Ovary (tissue), 9 donors: Measurements from ENCODE around the gene RANBP17. TPM values are rescaled to one million over a fixed set of nuclear protein-coding genes. Genes with fewer than 3 reads are reported as not detected.

Experiments used
- DNase-seq, 5 donors: peaks; one replicate each; pipeline ENCODE4 v3.0.0-alpha.2; 2019 to 2020
- H3K27ac ChIP-seq, 2 donors: fragments of 200-600 bp; one replicate each; pipeline versions ENCODE4 v1.5.1 to v1.8.0; 2019 to 2022
- H3K27me3 ChIP-seq: fragments of 200-600 bp; one replicate; pipeline ENCODE4 v1.8.0; 2022
- H3K36me3 ChIP-seq: fragments of 200-600 bp; sonication (generic); one replicate; pipeline ENCODE4 v1.5.1; 2019
- H3K4me1 ChIP-seq: one replicate; pipeline ENCODE4 v1.8.1; 2013; ENCODE audit warnings: mild to moderate bottlenecking, moderate library complexity; ENCODE audit not compliant: insufficient read depth
- H3K4me3 ChIP-seq: fragments of 200-600 bp; sonication (generic); one replicate; pipeline ENCODE4 v1.5.1; 2017
- H3K9me3 ChIP-seq, 2 donors: fragments of 200-600 bp in 1 of 2; sonication (generic) in 1 of 2; one replicate each; pipeline versions ENCODE4 v1.5.1 to v1.8.1; 2013 to 2019; ENCODE audit warnings: mild to moderate bottlenecking in 1 of 2, moderate library complexity in 1 of 2
- EP300 ChIP-seq: sonication (generic); formaldehyde crosslinking; IDR thresholded peaks from one replicate; pipeline ENCODE4 v1.6.1; 2017; ENCODE audit warnings: antibody characterized with exemption
- POLR2A ChIP-seq: fragments of 450-650 bp; IDR thresholded peaks from one replicate; pipeline ENCODE4 v1.6.1; 2017; ENCODE audit warnings: antibody characterized with exemption, mild to moderate bottlenecking, moderate library complexity
- WGBS, 3 donors: extraction: QIAGEN DNeasy Blood & Tissue Kit in 1 of 3; methylation state at CpG; one replicate each; pipeline versions ENCODE4 v1.1.5 to v1.1.7; 2013 to 2017; 5-methylcytosine and 5-hydroxymethylcytosine counted together
- intact Hi-C, 4 donors: fragments of 100-400 bp; cut with DNase I; formaldehyde crosslinking; loops; one replicate each; pipeline versions ENCODE4 v1.11.0 to v1.15.1; 2022 to 2023
- polyA plus RNA-seq, 2 donors: library from polyadenylated mRNA; stranded (reverse); fragments of 200-250 nt in 1 of 2; fragments of 350-450 nt in 1 of 2; fragmentation: Illumina TruSeq in 1 of 2; extraction: RNeasy Lipid Tissue Mini Kit (QIAGEN cat#74804) in 1 of 2; gene quantifications; one replicate each; pipeline ENCODE4 v1.2.3, GENCODE V29; 2013 to 2014
- total RNA-seq, 7 donors: library from RNA; depleted of rRNA in 2 of 7; stranded (reverse); fragments of >200 nt in 2 of 7; fragmentation: NEBNext Ultra II Directional in 3 of 7; extraction: Animal tissue kit (Norgen Biotek cat#: 25700) in 3 of 7; gene quantifications; one replicate each; pipeline versions ENCODE4 v1.1.0 to v1.2.4, GENCODE V29; 2016 to 2023
- TF ChIP-seq, protein P1 (sequence below), 3 donors: fragments of 450-650 bp in 2 of 3; fragments of 200-600 bp in 1 of 3; IDR thresholded peaks; one replicate each; pipeline versions ENCODE4 v1.5.1 to v1.8.0; 2016 to 2022; ENCODE audit warnings: antibody characterized with exemption in 3 of 3, mild to moderate bottlenecking in 1 of 3
- donor health status: DM: no; HTN: no; CAD: no; lungs with moderate emphysema.
- donor health status: DM: no; HTN: no; CAD: no.
- donor health status: Bipolar disorder and iron deficiency.
- donor health status: DM: yes; HTN: yes; CAD: no.
- donor health status: DM: no; HTN: no; CAD: no.
- donor health status: DM: yes; HTN: yes; CAD: no.

Gene RANBP17
- total and polyA plus RNA-seq, 9 donors, result 1.3 to 16.1 (median 8.5) TPM

DNA sequence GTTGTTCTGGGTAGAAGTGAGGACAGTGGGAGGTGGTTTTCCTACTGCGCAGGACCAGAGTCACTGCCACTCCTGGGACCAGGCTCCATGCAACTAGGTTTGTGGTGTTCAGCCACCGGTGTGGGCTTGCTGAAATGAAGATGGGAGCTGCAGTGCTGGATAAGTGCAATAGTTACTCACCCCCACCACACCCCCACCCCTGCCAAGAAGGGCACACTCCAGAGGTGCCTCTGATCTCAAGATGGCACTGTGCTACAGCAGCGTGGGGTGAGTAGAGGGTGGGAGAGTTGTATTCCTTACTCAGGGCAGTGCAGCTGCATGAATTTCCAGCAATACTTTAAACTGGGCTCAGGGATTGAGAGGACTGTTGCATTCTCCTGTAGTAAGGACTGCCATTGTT, 259.8 kb downstream of the RANBP17 start:
- Histone ChIP-seq H3K27ac (no peak overlapping the region), H3K4me3 (no peak overlapping the region), H3K36me3 (no peaks in the 10 kb centered on the region), H3K27me3 (no peaks in the 10 kb centered on the region), H3K9me3 (no peaks in the 10 kb centered on the region), H3K4me1 (no peaks in the 10 kb centered on the region)
- no peak for DNase-seq
- WGBS, 3 donors, result 94 to 98% (median 94%) methylated on average over 3 of the region's 3 CpGs
- intact Hi-C loops, result no loop called here
- no peak for TF ChIP-seq POLR2A
- no peak for TF ChIP-seq EP300

DNA sequence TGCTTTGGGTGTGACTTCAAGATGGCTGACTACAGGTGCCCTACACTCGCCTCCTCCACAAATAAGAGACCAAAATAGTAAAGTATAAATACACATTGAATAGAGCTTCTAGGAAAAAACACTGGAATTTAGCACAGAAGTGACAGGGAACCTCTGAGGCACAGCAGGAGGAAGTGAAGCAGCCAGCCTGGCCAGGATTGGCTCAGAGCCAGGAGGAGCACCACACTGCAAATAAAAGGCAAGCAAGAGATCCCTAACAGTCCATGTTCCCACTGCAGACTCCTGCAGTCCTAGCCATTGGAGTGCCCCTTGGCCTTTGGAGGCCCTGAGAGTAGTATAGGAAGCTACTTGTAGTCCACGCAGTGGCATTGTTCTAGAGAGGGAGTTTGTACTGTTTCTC, 260.6 kb downstream of the RANBP17 start:
- Histone ChIP-seq H3K4me3 (no peak overlapping the region), H3K9me3 (no peaks in the 10 kb centered on the region), H3K4me1 (no peaks in the 10 kb centered on the region), H3K27ac (no peak overlapping the region), H3K36me3 (no peaks in the 10 kb centered on the region), H3K27me3 (no peaks in the 10 kb centered on the region)
- TF ChIP-seq EP300, result no peak
- TF ChIP-seq, protein P1, sequence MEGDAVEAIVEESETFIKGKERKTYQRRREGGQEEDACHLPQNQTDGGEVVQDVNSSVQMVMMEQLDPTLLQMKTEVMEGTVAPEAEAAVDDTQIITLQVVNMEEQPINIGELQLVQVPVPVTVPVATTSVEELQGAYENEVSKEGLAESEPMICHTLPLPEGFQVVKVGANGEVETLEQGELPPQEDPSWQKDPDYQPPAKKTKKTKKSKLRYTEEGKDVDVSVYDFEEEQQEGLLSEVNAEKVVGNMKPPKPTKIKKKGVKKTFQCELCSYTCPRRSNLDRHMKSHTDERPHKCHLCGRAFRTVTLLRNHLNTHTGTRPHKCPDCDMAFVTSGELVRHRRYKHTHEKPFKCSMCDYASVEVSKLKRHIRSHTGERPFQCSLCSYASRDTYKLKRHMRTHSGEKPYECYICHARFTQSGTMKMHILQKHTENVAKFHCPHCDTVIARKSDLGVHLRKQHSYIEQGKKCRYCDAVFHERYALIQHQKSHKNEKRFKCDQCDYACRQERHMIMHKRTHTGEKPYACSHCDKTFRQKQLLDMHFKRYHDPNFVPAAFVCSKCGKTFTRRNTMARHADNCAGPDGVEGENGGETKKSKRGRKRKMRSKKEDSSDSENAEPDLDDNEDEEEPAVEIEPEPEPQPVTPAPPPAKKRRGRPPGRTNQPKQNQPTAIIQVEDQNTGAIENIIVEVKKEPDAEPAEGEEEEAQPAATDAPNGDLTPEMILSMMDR (IDR thresholded peaks at IDR 0.05), result no peak
- no peak for TF ChIP-seq POLR2A
- intact Hi-C loops, result no loop called here
- 87 to 92% (median 90%) methylated on average over 2 of the region's 2 CpGs for WGBS, 3 donors
- DNase-seq, result no peak

DNA sequence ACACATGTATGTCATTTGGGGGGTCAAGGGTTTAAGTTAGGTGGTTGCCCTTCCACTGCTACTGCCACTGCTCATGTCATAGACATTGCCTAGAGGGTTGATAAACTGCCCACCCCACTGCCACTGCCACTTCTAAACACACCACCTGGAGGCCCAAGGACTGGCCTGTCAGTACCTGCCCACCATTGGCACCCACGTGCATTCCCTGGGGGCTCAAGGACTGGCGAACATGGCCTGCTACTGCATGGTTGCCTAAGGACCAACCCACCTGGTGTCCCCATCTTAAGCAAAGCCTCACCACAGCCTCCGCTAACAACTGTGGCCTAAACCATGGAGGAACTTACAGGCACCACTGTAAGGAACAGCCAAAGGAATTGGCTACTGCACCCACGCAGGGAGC, 261.6 kb downstream of the RANBP17 start:
- WGBS, 3 donors, result 94 to 98% (median 96%) methylated on average over 4 of the region's 4 CpGs
- TF ChIP-seq, protein P1 (IDR thresholded peaks at IDR 0.05), result no peak
- TF ChIP-seq EP300, result no peak
- TF ChIP-seq POLR2A, result no peak
- H3K27me3 ChIP-seq, result no peaks in the 10 kb centered on the region
- no peak overlapping the region for H3K4me3 ChIP-seq
- no peak overlapping the region for H3K27ac ChIP-seq
- no peak for DNase-seq
- intact Hi-C loops, result no loop called here
- no peaks in the 10 kb centered on the region for H3K9me3 ChIP-seq
- H3K36me3 ChIP-seq, result no peaks in the 10 kb centered on the region
- H3K4me1 ChIP-seq, result no peaks in the 10 kb centered on the region

DNA sequence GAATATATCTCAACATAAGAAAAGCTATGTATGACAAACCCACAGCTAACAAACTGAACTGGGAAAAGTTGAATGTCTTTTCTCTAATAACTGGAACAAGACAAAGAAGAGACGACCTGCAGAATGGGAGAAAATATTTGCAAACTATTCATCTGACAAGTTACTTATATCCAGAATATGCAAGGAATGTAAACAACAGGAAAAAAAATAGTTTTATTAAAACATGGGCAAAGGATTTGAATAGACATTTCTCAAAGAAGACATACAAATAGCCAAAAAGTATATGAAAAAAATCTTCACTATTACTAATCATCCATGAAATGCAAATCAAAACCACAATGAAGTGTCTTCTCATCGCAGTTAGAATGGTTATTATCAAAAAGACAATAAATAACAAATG, 265.5 kb downstream of the RANBP17 start:
- DNase-seq, result no peak
- H3K4me1 ChIP-seq, result no peaks in the 10 kb centered on the region
- no peak overlapping the region for H3K27ac ChIP-seq
- TF ChIP-seq EP300 (no peak), POLR2A (no peak)
- TF ChIP-seq, protein P1 (IDR thresholded peaks at IDR 0.05), result no peak
- WGBS, 3 donors, result 33 to 58% (median 38%) methylated on average over 2 of the region's 2 CpGs
- H3K27me3 ChIP-seq, result no peaks in the 10 kb centered on the region
- no peaks in the 10 kb centered on the region for H3K9me3 ChIP-seq
- no peaks in the 10 kb centered on the region for H3K36me3 ChIP-seq
- intact Hi-C loops, result no loop called here
- H3K4me3 ChIP-seq, result no peak overlapping the region

DNA sequence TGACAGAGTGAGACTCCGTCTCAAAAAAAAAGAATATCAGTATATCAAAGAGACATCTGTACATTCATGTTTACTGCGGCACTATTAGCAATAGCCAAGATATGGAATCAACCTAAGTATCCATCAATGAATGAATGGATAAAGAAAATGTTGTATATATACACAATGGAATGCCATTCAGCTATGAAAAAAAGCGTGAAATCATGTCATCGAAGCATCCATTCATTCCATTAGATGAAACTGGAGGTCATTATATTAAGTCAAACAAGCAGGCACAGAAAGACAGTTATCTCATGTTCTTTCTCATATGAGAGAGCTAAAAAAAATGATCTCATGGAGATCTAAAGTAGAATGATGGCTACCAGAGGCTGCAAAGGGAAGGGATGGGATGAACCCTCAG, 266.3 kb downstream of the RANBP17 start:
- no peaks in the 10 kb centered on the region for H3K4me1 ChIP-seq
- H3K27ac ChIP-seq, result no peak overlapping the region
- no peaks in the 10 kb centered on the region for H3K36me3 ChIP-seq
- H3K4me3 ChIP-seq, result no peak overlapping the region
- WGBS, 3 donors, result 92 to 98% (median 98%) methylated on average over 4 of the region's 4 CpGs
- DNase-seq, result no peak
- H3K9me3 ChIP-seq, result no peaks in the 10 kb centered on the region
- TF ChIP-seq EP300 (no peak), POLR2A (no peak)
- TF ChIP-seq, protein P1 (IDR thresholded peaks at IDR 0.05), result no peak
- no peaks in the 10 kb centered on the region for H3K27me3 ChIP-seq
- intact Hi-C loops, result no loop called here
